T-helper 1 cell treated with Interleukin-12 subunit alpha and Interleukin-12 subunit beta and Interleukin-4 antibody, amounts not matched to agents 30 ng/mL and 1 ng/mL, for 36 hours (primary cell): ENCODE measurements around the gene SLC22A23. TPM values are rescaled to one million over a fixed set of nuclear protein-coding genes. Genes with fewer than 3 reads are reported as not detected.

Experiments
- intact Hi-C: fragments of 100-400 bp; cut with micrococcal nuclease; formaldehyde crosslinking; loops from one replicate; pipeline ENCODE4 v1.15.1; 2024
- total RNA-seq: library from RNA; stranded (reverse); gene quantifications from 2 replicates; pipeline ENCODE4 v1.2.3, GENCODE V29; 2022

Gene SLC22A23
- total RNA-seq, 1 donor from 2014 or later, result 0.42 TPM

DNA sequence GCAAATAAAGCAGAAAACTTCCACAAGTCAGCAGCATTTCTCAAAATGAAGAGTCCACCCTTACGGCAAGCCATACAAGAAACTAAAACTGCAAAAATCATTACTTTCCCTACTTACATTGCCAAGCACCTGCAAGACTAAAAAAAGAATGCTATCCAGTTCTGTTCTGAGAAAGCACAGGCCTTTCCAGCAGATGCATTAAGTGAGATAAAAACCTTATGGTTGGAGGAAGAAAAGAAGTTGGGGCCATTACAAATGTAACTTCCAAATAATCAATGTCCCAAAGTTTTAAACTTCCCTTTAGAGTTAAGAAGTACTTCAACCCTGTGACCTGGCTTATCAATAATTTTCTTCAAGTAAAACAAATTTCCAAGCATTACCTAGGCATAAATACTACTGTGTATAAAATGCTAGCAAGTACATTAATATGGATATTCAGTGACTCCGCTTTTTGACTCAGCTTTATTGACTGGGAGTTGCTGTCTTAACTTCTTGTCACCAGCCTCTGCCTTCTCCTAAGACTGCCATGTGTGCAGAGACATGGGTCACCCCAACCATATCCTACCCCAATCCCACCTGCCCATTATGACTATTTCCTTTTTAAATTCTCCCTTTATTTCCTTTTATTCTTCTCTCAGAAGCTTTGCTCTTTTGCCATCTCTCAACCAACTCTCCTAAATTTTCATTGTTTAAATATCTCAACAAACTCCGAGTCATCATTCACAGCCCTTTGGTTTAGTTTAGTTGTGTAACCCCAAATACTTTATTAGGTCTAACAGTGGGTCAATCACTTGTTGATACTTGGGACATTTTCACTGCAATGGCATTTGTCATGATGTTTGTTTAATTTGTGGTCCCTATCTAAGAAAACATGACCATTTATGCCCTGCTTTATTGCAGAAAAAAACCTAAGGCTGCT, 49.7 kb downstream of the SLC22A23 start:
- intact Hi-C loops, result no loop called here

DNA sequence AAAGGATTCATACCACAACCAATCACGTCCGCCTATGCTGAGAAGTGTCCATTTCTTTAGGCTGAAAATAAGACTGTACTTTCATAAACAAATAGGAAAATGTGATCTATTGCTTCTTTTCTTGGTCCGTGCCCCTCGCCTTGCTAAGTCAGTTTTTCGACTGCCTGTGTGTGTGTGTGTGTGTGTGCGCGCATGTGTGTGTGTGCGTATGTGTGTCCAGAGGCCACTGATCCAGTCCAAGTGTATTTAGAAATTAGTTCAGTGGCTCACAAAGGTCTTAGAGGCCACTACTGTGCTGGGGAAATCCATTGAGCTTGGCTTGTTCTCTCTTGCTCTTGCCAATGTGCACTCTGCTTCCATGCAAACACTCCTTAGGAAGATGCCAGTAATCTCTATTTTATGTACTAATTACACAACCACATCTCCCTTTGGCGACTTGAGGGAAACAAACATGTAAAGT, 50.5 kb downstream of the SLC22A23 start:
- intact Hi-C loops, result no loop called here

DNA sequence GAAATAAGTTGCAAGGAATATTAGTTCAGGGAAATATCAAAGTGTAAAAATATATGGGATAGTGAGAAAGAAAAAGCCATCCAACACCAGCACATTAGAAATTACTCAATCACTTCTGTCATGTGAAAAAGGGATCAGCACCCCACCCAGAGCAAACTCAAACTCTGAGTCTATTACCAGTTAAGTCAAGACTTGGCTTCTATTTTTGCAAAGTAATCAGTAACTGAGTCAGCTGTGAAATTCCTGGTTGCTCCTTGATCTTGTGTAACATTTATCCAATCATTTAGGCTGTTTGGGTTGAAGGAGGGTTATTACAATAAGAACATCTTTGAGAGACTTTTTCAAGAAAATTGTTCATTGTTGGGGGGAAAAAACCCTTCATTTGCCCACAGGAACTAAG, 51.2 kb downstream of the SLC22A23 start:
- intact Hi-C loops, result no loop called here

DNA sequence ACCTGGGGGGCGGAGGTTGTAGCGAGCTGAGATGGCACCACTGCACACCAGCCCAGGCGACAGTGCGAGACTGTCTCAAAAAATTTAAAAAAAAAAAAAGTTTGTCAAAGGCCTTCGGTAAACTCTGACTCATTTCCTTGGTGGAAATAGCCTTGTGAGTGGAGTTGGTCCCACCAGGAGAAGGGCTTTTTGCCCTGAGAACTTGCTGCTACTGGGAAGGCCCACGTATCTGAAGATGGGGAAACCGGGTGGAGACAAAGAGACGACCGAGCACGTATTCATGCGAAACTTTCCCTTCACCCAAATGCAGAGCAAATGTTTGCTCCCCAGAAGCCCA, 51.7 kb downstream of the SLC22A23 start:
- intact Hi-C loops, result no loop called here

DNA sequence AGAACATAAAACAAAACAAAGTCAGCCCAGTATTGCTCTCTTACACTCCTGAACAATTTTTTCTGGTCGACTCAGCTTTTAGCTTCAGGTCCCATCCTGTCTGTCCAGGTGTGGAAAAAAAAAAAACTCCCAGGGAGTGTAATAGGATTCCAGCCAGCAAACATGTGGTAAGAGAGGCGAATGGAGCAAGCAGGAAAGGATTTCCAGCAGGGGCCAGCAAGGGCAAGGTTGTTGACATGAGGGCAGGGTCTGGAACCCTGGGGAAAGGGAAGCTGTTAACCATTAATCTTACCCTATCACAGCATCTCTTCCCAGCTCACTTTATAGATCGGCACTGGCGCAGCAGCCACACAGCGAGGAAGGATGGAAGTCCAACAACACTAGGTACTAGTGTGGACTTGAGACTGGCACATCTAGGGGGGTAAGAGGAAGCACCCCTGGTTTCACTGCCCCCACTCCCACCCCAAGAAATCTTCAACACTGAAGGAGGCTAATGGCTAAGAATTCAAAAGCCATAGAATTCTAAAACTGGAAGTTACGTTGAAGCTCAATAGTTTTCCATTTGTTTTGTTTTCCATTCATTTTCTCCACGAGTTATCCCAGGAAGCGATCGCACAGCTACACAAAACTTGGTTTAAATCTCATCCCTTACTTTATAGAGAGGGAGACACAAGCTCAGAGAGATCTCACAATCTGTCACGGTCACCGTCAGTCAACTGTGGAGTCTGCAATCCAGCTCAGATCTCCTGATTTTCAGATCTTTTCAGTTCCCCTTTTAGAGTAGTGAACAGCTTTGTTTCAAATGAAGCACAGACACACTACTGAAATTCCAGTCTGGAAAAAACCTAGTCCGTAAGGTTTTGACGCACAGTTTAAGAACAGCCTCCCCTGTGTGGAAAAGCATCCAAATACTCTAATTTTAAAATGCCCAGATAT, 53.3 kb downstream of the SLC22A23 start:
- intact Hi-C loops, result no loop called here

DNA sequence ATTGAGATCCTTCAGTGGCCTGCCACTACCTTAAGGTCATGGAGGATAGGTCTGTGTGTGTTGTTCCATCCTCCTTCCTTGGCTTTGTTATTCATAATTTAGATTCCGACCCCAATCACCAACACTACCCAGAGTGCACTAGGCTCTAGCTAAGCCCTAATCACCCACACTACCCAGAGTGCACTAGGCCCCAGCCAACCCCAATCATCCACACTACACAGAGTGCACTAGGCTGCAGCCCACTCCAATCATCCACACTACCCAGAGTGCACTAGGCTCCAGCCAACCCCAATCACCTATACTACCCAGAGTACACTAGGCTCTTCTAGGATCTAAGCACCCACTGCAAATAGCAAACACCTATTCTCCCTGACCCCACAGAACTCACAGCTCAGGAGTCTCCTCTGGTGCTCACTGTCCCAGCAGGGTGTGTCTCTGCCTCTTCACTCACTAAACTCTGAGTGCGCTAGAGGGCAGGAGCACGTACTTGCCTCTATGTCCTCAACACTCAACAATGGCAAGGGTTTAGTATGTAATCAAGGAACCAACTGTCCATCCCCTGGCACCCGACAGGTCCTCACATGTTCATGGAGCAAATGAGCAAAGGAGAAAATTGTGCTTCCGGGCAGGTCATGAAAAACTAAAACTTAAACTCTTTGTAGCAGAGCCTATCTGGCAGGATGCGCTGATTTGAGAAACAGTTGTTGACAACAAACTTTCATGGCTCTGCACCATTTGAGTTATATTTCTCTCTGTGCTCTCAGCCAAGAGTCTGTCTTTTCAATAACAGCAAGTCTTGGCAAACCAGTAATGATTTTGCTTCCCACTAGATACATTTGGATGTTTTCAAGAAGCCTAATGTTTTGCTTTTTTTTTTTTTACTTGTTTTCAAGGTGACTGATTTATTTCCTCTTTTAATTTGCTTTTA, 54.3 kb downstream of the SLC22A23 start:
- intact Hi-C loops, result no loop called here

DNA sequence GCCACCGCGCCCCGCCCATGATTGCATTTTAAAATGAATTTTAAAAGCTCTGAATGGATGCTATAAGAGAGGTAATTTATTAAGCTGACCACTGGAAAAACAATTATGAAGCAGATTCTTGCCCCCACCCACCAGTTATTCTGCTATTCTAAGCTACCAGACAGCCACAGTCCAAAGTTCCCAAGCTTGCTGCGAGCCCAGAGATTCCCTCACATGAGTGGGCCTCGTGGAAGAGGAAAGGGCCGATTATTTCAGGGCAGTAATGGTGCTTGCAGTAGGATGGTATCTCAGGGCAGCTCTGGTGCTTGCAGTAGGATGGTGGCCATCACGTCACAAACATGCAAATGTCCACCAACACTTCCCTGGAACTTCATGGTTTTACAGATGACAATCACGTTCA, 56.7 kb downstream of the SLC22A23 start:
- intact Hi-C loops, result no loop called here

DNA sequence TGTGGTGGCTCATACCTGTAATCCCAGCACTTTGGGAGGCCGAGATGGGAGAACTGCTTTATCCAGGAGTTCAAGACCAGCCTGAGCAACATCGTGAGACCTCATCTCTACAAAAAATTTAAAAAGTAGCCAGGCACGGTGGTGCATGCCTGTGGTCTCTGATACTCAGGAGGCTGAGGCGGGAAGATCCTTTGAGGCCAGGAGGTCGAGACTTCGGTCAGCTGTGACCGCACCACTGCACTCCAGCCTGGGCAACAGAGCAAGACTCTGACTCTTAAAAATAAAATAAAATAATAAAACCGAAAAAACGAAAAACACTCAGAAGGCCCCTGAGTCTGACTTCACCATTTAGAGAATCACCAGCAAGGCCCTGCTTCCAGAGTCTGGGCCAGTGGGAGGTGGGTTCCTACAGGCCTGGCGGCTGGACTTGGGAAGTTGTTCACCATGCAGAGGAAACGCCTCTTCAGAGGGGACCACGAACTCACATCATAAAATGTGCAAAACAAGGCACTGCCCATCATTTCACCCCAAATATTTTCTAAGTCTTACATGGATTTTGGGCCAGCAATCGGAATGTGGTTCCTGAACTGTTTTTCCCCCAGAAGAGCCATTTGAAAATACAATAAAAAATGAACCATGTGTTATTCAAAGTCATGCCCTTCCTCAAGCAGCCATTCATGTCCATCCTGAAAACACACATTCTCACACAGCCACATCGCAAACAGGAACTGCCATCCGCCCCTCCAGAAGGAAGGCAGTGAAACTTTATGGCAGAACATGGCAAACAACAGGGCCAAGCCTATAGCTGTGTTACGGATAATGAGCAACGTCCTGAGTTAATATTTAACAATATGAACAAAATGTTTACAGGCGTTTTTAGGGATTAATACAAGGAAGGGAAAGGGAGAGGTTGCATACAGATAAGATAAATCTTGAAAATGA, 57.8 kb downstream of the SLC22A23 start:
- intact Hi-C loops, result no loop called here

DNA sequence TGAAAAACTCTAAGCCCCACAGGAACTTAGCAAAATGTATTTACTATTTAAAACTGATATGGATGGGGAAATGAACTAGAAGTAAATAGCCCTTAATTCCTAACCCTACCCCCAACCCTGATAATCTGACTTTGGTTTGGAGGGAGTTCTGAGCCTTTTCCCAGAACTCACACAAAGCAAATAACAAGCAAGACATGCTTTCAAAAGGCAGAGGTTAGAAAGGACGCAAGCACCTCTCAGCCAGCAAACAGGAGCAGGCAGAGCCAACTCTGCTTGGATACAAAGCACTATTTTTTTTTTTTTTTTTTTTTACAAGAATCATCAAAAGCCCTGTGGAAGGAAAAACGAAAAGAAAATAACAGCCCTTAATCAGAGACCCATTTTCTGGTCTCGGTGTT, 58.7 kb downstream of the SLC22A23 start:
- intact Hi-C loops, result no loop called here

DNA sequence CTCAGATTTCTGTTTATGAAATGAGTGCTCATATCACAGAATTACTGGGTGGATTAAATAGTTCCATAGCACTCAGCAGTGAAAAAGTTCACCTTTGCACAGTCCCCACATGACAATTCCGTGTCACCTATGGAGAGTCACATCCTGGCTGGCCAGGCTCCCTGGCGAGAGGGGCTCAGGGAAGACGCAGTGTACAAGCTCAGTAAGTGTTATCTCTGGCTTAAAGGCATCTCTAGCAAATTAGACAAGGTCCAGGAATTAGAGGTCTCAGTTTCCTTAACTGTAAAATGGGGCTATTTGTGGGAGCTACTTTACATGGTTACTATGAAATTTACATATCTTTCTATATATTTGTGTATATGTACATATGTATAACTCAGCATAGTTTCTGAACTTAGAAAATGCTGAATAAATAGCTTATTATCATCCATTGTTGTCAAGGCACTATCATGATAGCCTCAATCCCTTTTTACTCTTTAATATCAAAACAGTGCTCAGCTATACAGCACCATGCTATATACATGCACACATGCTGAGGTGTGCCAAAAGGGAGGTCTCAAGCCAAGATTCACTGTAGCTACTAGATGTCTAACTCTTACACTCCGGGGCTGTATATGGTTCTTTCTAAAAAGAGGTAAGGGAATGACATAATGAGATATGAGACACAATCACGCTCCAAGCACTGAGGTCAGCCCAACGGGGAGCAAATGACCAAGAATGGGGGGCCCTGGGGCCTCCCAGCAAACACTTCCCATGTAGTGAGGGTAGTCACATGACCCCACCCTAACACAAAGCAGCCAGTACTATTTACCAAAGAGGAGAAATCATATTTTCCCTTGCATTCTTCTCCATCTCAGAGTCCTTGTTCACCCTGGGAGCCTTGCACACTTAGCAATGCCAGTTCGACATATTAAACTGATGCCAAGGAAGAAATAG, 59.4 kb downstream of the SLC22A23 start:
- intact Hi-C loops, result no loop called here

DNA sequence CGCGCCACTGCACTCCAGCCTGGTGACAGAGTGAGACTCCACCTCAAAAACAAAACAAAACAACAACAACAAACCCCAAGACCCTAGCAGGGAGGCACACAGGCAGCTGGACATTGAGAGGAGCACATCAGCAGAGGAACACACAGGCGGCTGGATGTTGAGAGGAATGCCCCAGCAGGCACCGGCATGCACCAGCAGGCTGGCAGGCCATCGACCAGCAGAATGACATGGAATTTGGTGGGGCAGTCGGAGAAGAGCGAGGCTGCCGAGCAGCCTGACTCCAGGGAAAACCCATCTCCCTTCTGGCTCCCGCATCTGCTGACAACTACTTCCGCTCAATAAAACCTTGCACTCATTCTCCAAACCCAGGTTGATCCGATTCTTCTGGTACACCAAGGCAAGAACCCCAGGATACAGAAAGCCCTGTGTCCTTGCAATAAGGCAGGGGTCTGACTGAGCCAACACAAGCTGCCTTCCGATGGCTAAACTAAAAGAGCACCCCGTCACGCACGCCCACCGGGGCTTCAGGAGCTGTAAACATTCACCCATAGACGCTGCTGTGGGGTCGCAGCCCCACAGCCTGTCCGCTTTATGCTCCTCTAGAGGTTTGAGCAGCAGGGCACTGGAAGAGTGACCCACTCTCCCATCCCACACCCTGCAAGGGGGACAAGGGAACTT, 60.2 kb downstream of the SLC22A23 start:
- intact Hi-C loops, result no loop called here

DNA sequence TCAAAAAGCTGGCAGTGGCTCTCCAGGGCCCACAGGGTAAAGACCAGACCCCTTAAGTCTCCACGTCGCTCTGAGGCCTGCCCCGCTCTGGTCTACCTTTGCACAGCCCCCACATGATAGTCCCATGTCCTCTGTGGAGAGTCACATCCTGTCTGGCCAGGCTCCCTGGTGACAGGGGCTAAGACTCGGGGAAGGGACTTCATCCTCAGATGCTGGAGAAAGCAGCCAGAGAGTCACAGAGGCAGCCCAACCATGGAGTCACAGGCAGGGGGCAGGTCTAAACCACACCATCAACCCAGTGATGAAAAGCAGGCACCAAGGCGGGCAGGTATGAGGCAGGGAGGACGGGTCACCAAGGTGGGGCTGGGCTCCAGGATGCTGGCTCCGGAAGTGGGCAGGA, 62.2 kb downstream of the SLC22A23 start:
- intact Hi-C loops, result no loop called here

DNA sequence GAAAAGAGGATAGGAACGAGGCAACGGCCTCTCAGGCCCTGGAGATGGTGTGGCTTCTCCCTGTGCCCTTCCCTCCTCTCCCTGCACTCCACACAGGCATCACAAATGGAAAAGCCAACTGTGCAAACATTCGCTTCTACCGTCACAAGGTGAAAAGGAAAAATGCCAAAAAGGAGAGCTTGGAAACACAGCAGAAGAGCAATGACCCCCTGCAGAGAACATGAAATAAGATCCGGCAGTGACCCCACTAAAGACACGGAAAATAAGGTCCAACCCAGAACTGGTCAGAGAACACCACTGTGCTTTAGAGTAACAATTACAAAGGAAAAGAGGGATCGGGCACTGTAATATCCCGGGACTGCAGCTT, 63.0 kb downstream of the SLC22A23 start:
- intact Hi-C loops, result no loop called here

DNA sequence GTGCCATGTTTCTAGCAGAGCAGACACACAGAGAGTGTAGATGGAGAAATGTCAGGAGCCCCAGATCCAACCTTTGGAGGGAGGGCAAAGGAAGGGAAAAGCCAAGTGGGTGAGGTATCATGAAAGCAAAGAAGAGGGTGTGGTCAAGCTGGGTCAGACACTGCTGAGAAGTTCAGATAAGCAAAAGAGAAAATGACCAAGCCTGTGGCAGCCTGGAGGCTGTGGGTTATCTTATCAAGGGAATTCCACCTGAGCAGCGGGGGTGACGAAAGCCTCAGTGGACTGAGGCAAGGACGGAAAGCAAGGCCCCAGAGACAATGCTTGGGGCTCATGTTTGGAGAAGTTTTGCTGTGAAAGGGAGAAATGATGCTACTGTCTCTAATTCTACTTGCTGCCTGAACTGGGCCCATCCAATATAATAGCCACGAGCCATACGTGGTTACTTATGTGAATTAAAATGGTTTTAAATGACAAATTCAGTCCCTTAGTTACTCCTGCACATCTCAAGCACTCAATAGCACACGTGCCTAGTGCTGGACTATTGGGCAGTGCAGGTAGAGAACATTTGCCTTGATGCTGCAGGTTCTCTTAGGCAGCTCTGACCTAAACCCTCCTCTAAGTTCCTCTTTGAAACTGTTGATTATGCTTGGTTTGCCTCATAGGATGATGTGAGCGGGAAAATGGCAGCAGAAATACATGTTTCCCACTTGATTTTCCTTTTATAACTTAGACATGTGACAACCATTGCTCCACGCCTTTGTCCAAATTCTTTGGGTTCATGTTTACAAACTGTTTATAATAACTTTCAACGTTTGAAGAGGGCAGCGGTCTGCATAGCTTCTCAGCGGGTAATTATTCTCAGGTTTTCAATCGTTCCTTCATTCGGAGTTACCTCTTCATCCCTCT, 63.7 kb downstream of the SLC22A23 start:
- intact Hi-C loops, result no loop called here

DNA sequence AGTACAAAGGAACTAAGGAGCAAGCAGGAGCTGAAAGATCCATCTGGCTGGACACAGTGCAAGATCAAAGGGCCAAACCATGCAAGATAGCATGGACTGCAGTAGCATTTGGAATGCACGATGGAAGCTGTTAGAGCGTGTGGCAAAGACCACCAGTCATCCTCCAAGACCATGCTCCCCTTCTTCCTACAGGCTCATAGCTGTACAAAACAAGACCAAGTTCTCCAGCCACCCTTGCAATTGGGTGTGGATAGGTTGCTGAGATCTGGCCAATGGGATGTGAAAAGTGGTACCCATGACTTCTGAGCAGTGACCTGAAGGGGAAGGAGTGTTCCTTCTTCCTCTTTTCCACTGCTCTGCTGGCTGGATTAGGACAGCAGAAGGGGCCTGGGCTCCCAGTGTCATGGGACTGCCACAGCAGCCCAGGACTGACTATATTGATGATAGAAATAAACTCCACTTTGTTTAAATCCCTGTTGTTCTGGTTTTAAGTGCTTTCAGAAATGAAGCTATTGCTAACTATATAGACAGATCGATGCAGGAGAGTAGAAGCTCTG, 64.9 kb downstream of the SLC22A23 start:
- intact Hi-C loops, result no loop called here

DNA sequence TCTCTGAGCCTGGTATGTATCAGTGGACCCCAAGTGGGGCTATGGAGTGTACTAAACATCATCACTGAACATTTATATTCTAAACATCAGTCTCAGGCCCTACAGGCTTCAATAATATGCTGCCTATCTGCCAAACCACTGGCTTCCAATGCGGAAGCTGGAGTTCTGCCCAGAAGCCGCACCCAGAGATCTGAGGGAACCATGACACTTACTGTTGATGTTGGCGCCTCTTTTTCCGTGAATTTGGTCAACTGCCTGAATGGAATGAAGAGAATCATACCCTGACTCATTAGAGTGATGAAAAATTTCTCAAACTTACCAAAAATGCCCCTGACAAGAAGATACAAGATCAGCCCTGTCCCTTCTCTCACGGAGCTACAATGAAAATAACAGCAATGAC, 66.2 kb downstream of the SLC22A23 start:
- intact Hi-C loops, result loop anchor here (1.0 kb wide), 1 partner anchor 11 kb away; no protein-coding TSS in a partner anchor
